GM12864 (cell line): ENCODE measurements around the gene TRIML2.

ENCODE experiments used
- DNase-seq: peaks from one replicate; pipeline ENCODE4 v3.0.0-alpha.2; 2011; ENCODE audit warnings: low read depth
- H3K4me3 ChIP-seq: 2 replicates; pipeline ENCODE4 v1.5.1; 2011; ENCODE audit warnings: mild to moderate bottlenecking, low read depth, low read length, control low read depth
- TF ChIP-seq, protein P1 (sequence below): IDR thresholded peaks from 2 replicates; pipeline ENCODE4 v1.5.1; 2011; ENCODE audit warnings: low read depth, mild to moderate bottlenecking, moderate library complexity, low read length, control low read depth, inconsistent platforms; ENCODE audit errors: missing control alignments

The TRIML2 gene

DNA sequence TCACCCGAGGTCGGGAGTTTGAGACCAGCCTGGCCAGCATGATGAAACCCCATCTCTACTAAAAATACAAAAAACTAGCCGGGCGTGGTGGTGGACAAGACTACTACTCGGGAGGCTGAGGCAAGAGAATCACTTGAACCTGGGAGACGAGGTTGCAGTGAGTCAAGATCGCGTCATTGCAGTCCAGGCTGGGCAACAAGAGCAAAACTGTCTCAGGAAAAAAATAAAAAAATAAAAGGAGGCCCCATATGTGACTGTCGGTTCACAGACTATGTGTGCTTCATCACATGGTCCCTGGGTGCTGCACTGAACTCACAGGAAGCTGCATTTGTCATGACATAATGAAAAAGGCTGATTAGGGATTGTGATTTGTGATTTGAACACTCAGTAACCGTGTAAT, 36.2 kb upstream of the TRIML2 start:
- no peak overlapping the region for H3K4me3 ChIP-seq
- DNase-seq = no peak
- TF ChIP-seq, protein P1, sequence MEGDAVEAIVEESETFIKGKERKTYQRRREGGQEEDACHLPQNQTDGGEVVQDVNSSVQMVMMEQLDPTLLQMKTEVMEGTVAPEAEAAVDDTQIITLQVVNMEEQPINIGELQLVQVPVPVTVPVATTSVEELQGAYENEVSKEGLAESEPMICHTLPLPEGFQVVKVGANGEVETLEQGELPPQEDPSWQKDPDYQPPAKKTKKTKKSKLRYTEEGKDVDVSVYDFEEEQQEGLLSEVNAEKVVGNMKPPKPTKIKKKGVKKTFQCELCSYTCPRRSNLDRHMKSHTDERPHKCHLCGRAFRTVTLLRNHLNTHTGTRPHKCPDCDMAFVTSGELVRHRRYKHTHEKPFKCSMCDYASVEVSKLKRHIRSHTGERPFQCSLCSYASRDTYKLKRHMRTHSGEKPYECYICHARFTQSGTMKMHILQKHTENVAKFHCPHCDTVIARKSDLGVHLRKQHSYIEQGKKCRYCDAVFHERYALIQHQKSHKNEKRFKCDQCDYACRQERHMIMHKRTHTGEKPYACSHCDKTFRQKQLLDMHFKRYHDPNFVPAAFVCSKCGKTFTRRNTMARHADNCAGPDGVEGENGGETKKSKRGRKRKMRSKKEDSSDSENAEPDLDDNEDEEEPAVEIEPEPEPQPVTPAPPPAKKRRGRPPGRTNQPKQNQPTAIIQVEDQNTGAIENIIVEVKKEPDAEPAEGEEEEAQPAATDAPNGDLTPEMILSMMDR = no peak

DNA sequence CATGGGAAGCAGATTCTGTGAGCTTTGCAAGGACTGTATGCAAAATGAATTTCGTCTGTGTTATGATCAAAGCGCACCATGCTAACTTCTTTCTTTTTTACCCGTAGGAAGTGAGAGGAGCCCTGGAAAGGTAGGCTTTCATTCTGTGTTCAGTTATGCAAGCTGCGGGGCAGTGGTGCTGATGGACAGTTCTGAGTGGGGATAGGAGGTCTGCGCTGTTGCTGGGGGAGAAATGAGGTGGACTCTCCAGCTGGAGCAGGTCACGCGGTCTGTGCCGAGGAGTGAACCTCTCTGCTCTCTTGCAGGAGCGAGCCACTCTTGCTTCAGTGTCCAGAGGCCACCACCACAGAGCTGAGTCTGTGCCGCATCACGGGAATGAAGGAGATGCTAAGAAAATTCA, 34.3 kb upstream of the TRIML2 start:
- DNase-seq = no peak
- no peak overlapping the region for H3K4me3 ChIP-seq
- TF ChIP-seq, protein P1 = no peak

DNA sequence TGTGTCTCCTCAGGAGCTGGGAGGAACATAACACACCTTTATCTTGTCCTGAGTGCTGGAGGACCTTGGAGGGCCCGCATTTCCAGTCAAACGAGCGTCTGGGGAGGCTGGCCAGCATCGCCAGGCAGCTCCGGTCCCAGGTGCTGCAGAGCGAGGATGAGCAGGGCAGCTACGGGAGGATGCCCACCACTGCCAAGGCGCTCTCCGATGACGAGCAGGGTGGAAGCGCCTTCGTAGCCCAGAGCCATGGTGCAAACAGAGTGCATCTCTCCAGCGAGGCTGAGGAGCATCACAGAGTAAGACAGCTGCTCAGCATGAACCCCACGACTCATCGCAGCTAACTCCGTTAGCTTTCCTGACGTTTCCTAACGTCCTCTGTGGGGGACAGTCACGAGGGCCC, 30.3 kb upstream of the TRIML2 start:
- TF ChIP-seq, protein P1 = no peak
- no peak overlapping the region for H3K4me3 ChIP-seq
- DNase-seq = no peak

DNA sequence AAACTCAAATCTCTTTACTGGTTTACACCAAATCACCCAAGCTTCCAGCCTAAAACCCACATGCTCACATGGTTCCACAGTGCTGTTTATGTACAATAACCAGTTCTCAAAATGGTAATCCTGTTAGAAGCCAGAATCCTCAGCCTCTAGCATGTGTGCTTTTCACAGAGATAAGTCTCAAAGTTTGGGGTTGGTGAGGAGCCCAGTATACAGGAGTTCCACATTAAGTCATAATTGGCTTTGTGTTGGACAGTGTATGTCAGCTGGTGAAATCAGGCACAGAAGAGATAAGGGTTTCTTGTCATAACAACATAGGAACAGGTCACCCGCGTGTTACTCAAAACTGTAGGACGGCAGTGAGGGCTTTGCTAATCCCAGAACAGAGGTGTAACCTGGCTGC, 29.7 kb upstream of the TRIML2 start, which contains the start of gene TRIML1:
TSS of gene TRIML1 (plus strand) at position 301 of the 400 bp plus-strand sequence. CDS start 118 bp downstream, outside the sequence.
- no peak within 1 kb of the TSS for H3K4me3 ChIP-seq
- TF ChIP-seq, protein P1 = no peak
- no peak for DNase-seq

DNA sequence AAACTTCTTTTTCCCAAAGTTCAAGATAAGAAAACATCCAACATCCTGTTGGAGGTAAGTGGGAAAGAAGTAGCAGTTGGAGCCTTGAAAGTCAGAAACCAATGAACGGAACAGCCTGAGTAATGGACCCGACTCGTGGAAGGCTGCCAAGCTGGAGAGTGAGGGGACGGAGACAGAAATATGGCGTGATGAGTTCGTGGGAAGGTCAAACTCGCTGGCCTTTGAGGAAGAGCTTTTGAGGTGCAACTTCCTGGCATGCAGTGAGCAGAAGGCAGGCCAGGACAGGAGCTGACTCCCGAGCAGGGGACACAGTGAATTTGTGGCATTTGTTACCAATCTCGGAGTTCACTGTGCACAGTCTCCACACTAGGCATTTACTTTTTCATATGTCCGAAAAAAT, 28.8 kb upstream of the TRIML2 start:
- no peak for DNase-seq
- TF ChIP-seq, protein P1 = no peak

DNA sequence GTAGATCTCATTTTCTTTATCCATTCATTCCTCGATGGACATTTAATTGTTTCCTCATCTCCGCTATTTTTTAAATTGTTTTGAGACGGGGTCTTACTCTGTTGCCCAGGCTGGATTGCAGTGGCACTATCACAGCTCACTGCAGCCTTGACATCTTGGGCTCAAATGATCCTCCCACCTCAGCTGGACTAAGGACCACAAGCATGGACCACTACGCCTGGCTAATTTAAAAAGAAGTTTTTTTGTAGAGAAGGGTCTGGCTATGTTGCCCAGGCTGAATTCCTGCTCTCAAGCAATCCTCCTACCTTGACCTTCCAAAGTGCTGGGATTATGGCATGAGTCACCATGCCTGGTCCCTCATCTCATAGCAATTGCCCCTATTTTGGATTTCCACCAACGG, 22.8 kb upstream of the TRIML2 start:
- no peak for DNase-seq
- H3K4me3 ChIP-seq = no peak overlapping the region
- TF ChIP-seq, protein P1 = no peak

More for the DNA sequence above, 28.8 kb upstream of the TRIML2 start:
- H3K4me3 ChIP-seq = no peak overlapping the region

DNA sequence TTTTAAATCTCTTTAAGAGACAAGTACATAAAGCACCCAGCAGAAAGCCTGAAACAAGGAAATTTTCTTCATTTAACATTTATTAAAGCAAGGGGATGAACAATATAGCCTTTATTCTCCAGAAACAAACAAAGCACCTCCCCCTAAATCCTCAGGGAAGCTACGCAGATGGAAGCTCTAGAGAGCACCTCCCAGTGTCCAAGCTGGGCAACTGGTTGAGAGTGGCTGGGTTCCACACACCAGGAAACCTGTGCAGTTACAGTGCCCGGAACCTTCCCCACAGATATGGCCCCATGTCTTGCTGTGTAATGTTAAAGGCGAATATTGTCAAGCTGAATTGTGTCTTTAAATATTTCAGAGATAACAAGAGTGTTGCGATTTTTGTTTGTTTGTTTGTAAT, 21.0 kb upstream of the TRIML2 start:
- no peak for DNase-seq
- no peak overlapping the region for H3K4me3 ChIP-seq
- TF ChIP-seq, protein P1 = no peak
